Activated T-helper 9 cell treated with anti-CD3 and anti-CD28 coated beads, Interleukin-2, amount 50 U/mL, for 16 hours (primary cell): Measurements from ENCODE around the gene KLHL25.

Experiments used
- DNase-seq: peaks from one replicate; pipeline ENCODE4 v3.0.0-alpha.2; 2020; ENCODE audit warnings: low read depth

KLHL25 gene

GRCh38 chr15:85760531-85761371 is 34.0 kb downstream of the KLHL25 start:
- DNase-seq, result no peak

GRCh38 chr15:85760049-85760448 is 34.7 kb downstream of the KLHL25 start:
- DNase-seq, result no peak

- no peak for DNase-seq
These were observed 35.3 kb downstream of the KLHL25 start for GRCh38 chr15:85759376-85759775.

- no peak for DNase-seq
These were observed 36.1 kb downstream of the KLHL25 start for GRCh38 chr15:85758655-85758978.

GRCh38 chr15:85757939-85758654 is 36.6 kb downstream of the KLHL25 start:
- no peak for DNase-seq

- DNase-seq, result no peak
These were observed 37.4 kb downstream of the KLHL25 start for GRCh38 chr15:85757073-85757938.

GRCh38 chr15:85756411-85757072 is 38.2 kb downstream of the KLHL25 start:
- no peak for DNase-seq

GRCh38 chr15:85755942-85756341 is 38.8 kb downstream of the KLHL25 start:
- no peak for DNase-seq

- no peak for DNase-seq
These were observed 39.3 kb downstream of the KLHL25 start for GRCh38 chr15:85755471-85755870.

- DNase-seq, result no peak
These were observed 39.7 kb downstream of the KLHL25 start for GRCh38 chr15:85754989-85755388.

GRCh38 chr15:85753791-85754452 is 40.8 kb downstream of the KLHL25 start:
- no peak for DNase-seq

- DNase-seq, result no peak
These were observed 41.5 kb downstream of the KLHL25 start for GRCh38 chr15:85753261-85753660.

GRCh38 chr15:85752491-85752961 is 42.2 kb downstream of the KLHL25 start:
- no peak for DNase-seq

- DNase-seq, result no peak
These were observed 42.6 kb downstream of the KLHL25 start for GRCh38 chr15:85752124-85752475.

GRCh38 chr15:85751291-85752123 is 43.2 kb downstream of the KLHL25 start:
- DNase-seq, result no peak

- DNase-seq, result no peak
These were observed 44.1 kb downstream of the KLHL25 start for GRCh38 chr15:85750319-85751290.

- DNase-seq, result no peak
These were observed 45.2 kb downstream of the KLHL25 start for GRCh38 chr15:85749261-85750151.

GRCh38 chr15:85748729-85749128 is 46.0 kb downstream of the KLHL25 start:
- DNase-seq, result no peak
